GM21447 (cell line): ENCODE data around the gene LMAN1L.

ENCODE experiments used
- ATAC-seq: cut with Tn5 transposase; IDR thresholded peaks from one replicate; pipeline ENCODE4 v1.9.1; 2021; ENCODE audit not compliant: unreplicated experiment

LMAN1L gene

GRCh38 chr15:74809956-74810355 lies 2.7 kb upstream of the LMAN1L start:
- ATAC-seq: no peak

GRCh38 chr15:74815121-74815934 lies 2.7 kb downstream of the LMAN1L start:
- ATAC-seq: no peak

- ATAC-seq: no peak
These were observed 3.3 kb downstream of the LMAN1L start for GRCh38 chr15:74815961-74816360.

GRCh38 chr15:74816624-74817369 lies 4.2 kb downstream of the LMAN1L start:
- ATAC-seq: no peak

GRCh38 chr15:74817370-74817737 lies 4.7 kb downstream of the LMAN1L start:
- no peak for ATAC-seq

GRCh38 chr15:74820056-74820455 lies 7.4 kb downstream of the LMAN1L start:
- ATAC-seq: no peak

- no peak for ATAC-seq
These were observed 8.6 kb downstream of the LMAN1L start for GRCh38 chr15:74821091-74821789.

GRCh38 chr15:74821790-74822158 lies 9.1 kb downstream of the LMAN1L start:
- no peak for ATAC-seq

- ATAC-seq: no peak
These were observed 9.6 kb downstream of the LMAN1L start for GRCh38 chr15:74822233-74822632.

- ATAC-seq: no peak
These were observed 10.7 kb downstream of the LMAN1L start for GRCh38 chr15:74823324-74823723.

GRCh38 chr15:74824976-74825375 lies 12.3 kb downstream of the LMAN1L start:
- no peak for ATAC-seq

GRCh38 chr15:74825866-74826265 lies 13.2 kb downstream of the LMAN1L start:
- no peak for ATAC-seq

- no peak for ATAC-seq
These were observed 13.8 kb downstream of the LMAN1L start, which contains the start of gene CPLX3 for GRCh38 chr15:74826364-74826819. CPLX3 (plus strand) TSS chr15:74826627; CDS start chr15:74826704, 77 bp downstream.

GRCh38 chr15:74826921-74827320 lies 14.3 kb downstream of the LMAN1L start:
- no peak for ATAC-seq

GRCh38 chr15:74827614-74828013 lies 15.0 kb downstream of the LMAN1L start:
- ATAC-seq: no peak

GRCh38 chr15:74828835-74829234 lies 16.2 kb downstream of the LMAN1L start:
- ATAC-seq: no peak

- no peak for ATAC-seq
These were observed 16.9 kb downstream of the LMAN1L start for GRCh38 chr15:74829486-74829885.

- ATAC-seq: no peak
These were observed 17.4 kb downstream of the LMAN1L start for GRCh38 chr15:74829991-74830390.

GRCh38 chr15:74830868-74831267 lies 18.2 kb downstream of the LMAN1L start:
- no peak for ATAC-seq

- ATAC-seq: no peak
These were observed 19.3 kb downstream of the LMAN1L start for GRCh38 chr15:74831813-74832495.

GRCh38 chr15:74832826-74833225 lies 20.2 kb downstream of the LMAN1L start:
- no peak for ATAC-seq
